Suprapubic skin (tissue), 4 donors: ENCODE results near the gene LEFTY2. TPM values are rescaled to one million over a fixed set of nuclear protein-coding genes. Genes with fewer than 3 reads are reported as not detected.

ENCODE experiments used
- DNase-seq, 2 donors: peaks; one replicate each; pipeline ENCODE4 v3.0.0-alpha.2; 2019; ENCODE audit warnings: low spot score in 2 of 2
- H3K27ac ChIP-seq: fragments of 200-600 bp; sonication (generic); one replicate; pipeline ENCODE4 v1.5.1; 2019
- H3K27me3 ChIP-seq: fragments of 200-600 bp; sonication (generic); one replicate; pipeline ENCODE4 v1.5.1; 2019
- H3K36me3 ChIP-seq: fragments of 200-600 bp; sonication (generic); one replicate; pipeline ENCODE4 v1.5.1; 2019
- H3K4me1 ChIP-seq: fragments of 200-600 bp; sonication (generic); one replicate; pipeline ENCODE4 v1.5.1; 2019
- H3K4me3 ChIP-seq: fragments of 200-600 bp; sonication (generic); one replicate; pipeline ENCODE4 v1.5.1; 2019; ENCODE audit warnings: mild to moderate bottlenecking
- H3K9me3 ChIP-seq: fragments of 200-600 bp; sonication (generic); one replicate; pipeline ENCODE4 v1.5.1; 2019
- CTCF ChIP-seq, 2 donors: fragments of 200-600 bp in 1 of 2; fragments of 450-650 bp in 1 of 2; sonication (generic) in 1 of 2; IDR thresholded peaks; one replicate each; pipeline ENCODE4 v1.5.1; 2016 to 2019; ENCODE audit warnings: antibody characterized with exemption in 2 of 2, mild to moderate bottlenecking in 1 of 2, moderate library complexity in 1 of 2
- EP300 ChIP-seq: sonication (generic); formaldehyde crosslinking; IDR thresholded peaks from one replicate; pipeline ENCODE4 v1.6.1; 2017; ENCODE audit warnings: antibody characterized with exemption
- POLR2A ChIP-seq, 2 donors: fragments of 450-650 bp; IDR thresholded peaks; one replicate each; pipeline ENCODE4 v1.6.1; 2017; ENCODE audit warnings: antibody characterized with exemption in 2 of 2, mild to moderate bottlenecking in 2 of 2, moderate library complexity in 2 of 2
- POLR2AphosphoS5 ChIP-seq, 3 donors: sonication (generic); formaldehyde crosslinking; IDR thresholded peaks; one replicate each; pipeline ENCODE4 v1.6.1; 2017; ENCODE audit warnings: antibody characterized with exemption in 3 of 3
- WGBS: methylation state at CpG from one replicate; pipeline ENCODE4 v1.1.5; 2018; 5-methylcytosine and 5-hydroxymethylcytosine counted together
- total RNA-seq, 4 donors: library from RNA; depleted of rRNA; stranded (reverse); fragments of >200 nt; gene quantifications; one replicate each; pipeline ENCODE4 v1.1.0, GENCODE V29; 2016

The LEFTY2 gene
- total RNA-seq, 4 donors from 2014 or later, result 0.26 TPM; not detected in 3

- Histone ChIP-seq H3K36me3 (peaks cover 21% of the 10 kb centered on the region), H3K27ac (no peak overlapping the region), H3K9me3 (no peaks in the 10 kb centered on the region), H3K27me3 (no peaks in the 10 kb centered on the region), H3K4me1 (peaks cover 51% of the 10 kb centered on the region), H3K4me3 (no peak overlapping the region)
- 87% methylated on average over 4 of the region's 4 CpGs for WGBS
- DNase-seq, result no peak
- TF ChIP-seq CTCF (IDR thresholded peaks at IDR 0.05) (no peak), POLR2A (IDR thresholded peaks at IDR 0.05) (no peak), POLR2AphosphoS5 (IDR thresholded peaks at IDR 0.05) (no peak), EP300 (no peak)
These were observed 22.7 kb downstream of the LEFTY2 start for GRCh38 chr1:225918280-225918679.

GRCh38 chr1:225917536-225917935 is 23.5 kb downstream of the LEFTY2 start:
- H3K4me3 ChIP-seq, result no peak overlapping the region
- TF ChIP-seq EP300 (no peak), POLR2AphosphoS5 (IDR thresholded peaks at IDR 0.05) (no peak), POLR2A (IDR thresholded peaks at IDR 0.05) (no peak)
- no peak overlapping the region for H3K27ac ChIP-seq
- 68% methylated on average over 5 of the region's 5 CpGs for WGBS
- DNase-seq, result no peak
- H3K36me3 ChIP-seq, result peaks cover 21% of the 10 kb centered on the region
- H3K4me1 ChIP-seq, result peaks cover 44% of the 10 kb centered on the region
- H3K9me3 ChIP-seq, result no peaks in the 10 kb centered on the region
- H3K27me3 ChIP-seq, result no peaks in the 10 kb centered on the region

DNA sequence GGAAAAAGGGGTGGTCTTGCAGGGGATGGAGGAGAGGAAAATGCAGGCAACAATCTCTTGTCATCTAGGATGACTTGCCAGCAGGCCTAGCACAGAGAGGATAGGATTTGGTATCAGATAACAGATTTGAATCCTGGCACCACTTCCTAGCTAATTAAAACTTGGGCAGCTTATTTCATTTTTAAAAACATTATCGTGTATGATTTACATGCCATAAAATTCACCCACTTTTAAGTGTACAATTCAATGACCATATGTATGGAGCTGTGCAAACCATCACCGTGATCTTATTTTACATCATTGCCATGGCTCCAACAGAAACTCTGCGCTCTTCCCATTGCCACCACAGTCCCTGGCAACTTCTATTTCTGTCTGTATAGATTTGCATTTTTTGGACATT is 23.9 kb downstream of the LEFTY2 start:
- no peak overlapping the region for H3K4me3 ChIP-seq
- WGBS, result 79% methylated on average over 3 of the region's 3 CpGs
- H3K27me3 ChIP-seq, result no peaks in the 10 kb centered on the region
- no peak for DNase-seq
- TF ChIP-seq CTCF (IDR thresholded peaks at IDR 0.05), result no peak
- no peak for TF ChIP-seq EP300
- TF ChIP-seq POLR2AphosphoS5 (IDR thresholded peaks at IDR 0.05), result no peak
- no peak for TF ChIP-seq POLR2A (IDR thresholded peaks at IDR 0.05)
- H3K9me3 ChIP-seq, result no peaks in the 10 kb centered on the region
- no peak overlapping the region for H3K27ac ChIP-seq
- peaks cover 40% of the 10 kb centered on the region for H3K4me1 ChIP-seq
- peaks cover 21% of the 10 kb centered on the region for H3K36me3 ChIP-seq

GRCh38 chr1:225915538-225915991 is 25.5 kb downstream of the LEFTY2 start:
- Histone ChIP-seq H3K4me3 (no peak overlapping the region), H3K4me1 (peaks cover 31% of the 10 kb centered on the region), H3K36me3 (peaks cover 11% of the 10 kb centered on the region), H3K9me3 (no peaks in the 10 kb centered on the region), H3K27ac (no peak overlapping the region), H3K27me3 (no peaks in the 10 kb centered on the region)
- 62% methylated on average over 7 of the region's 7 CpGs for WGBS
- no peak for DNase-seq
- TF ChIP-seq CTCF (IDR thresholded peaks at IDR 0.05) (no peak), EP300 (no peak), POLR2A (IDR thresholded peaks at IDR 0.05) (no peak), POLR2AphosphoS5 (IDR thresholded peaks at IDR 0.05) (no peak)

- H3K36me3 ChIP-seq, result peaks cover 7% of the 10 kb centered on the region
These were observed 26.1 kb downstream of the LEFTY2 start for GRCh38 chr1:225914947-225915346.

More at GRCh38 chr1:225914947-225915346, 26.1 kb downstream of the LEFTY2 start:
- no peak overlapping the region for H3K4me3 ChIP-seq
- H3K27ac ChIP-seq, result no peak overlapping the region
- no peaks in the 10 kb centered on the region for H3K27me3 ChIP-seq
- no peaks in the 10 kb centered on the region for H3K9me3 ChIP-seq
- DNase-seq, result no peak
- H3K4me1 ChIP-seq, result peaks cover 25% of the 10 kb centered on the region
- WGBS, result 90% methylated on average over 6 of the region's 6 CpGs
- no peak for TF ChIP-seq CTCF (IDR thresholded peaks at IDR 0.05)
